PC-9 (cell line): Measurements from ENCODE around the gene ALG2. TPM values are rescaled to one million over a fixed set of nuclear protein-coding genes. Genes with fewer than 3 reads are reported as not detected.

Source experiments
- BruUV-seq: library from RNA; stranded (reverse); fragments of 400-500 nt; replicated peaks from 2 replicates; lab custom pipeline; 2021; lab: Mats Ljungman, UMichigan
- CTCF ChIA-PET: fragments of 300-600 bp; sonication (Branson Sonifier 250); formaldehyde crosslinking; loops from one replicate; lab custom pipeline; 2022; ENCODE audit warnings: antibody characterized with exemption; lab: Charles Lee
- POLR2A ChIA-PET: fragments of 300-600 bp; sonication (Branson Sonifier 250); formaldehyde crosslinking; loops from one replicate; lab custom pipeline; 2022; ENCODE audit warnings: antibody characterized with exemption; ENCODE audit not compliant: unreplicated experiment; lab: Charles Lee
- DNase-seq, 2 experiments: peaks; one replicate each; pipeline versions ENCODE4 v3.0.0 to v3.0.0-alpha.2; 2015 to 2022; ENCODE audit warnings: mixed read lengths in 1 of 2
- H2AFZ ChIP-seq: fragments of 200-600 bp; sonication (generic); 2 replicates; pipeline ENCODE4 v1.8.1; 2017; ENCODE audit warnings: antibody characterized with exemption
- H3F3A ChIP-seq: fragments of 200-600 bp; sonication (generic); 2 replicates; pipeline ENCODE4 v1.8.1; 2017; ENCODE audit warnings: antibody characterized with exemption, mild to moderate bottlenecking, low read depth; ENCODE audit not compliant: insufficient read depth
- H3K27ac ChIP-seq: fragments of 200-600 bp; sonication (generic); 2 replicates; pipeline ENCODE4 v1.6.1; 2016; ENCODE audit warnings: mixed run types
- H3K27me3 ChIP-seq: fragments of 200-600 bp; sonication (generic); 2 replicates; pipeline ENCODE4 v1.6.1; 2016; ENCODE audit warnings: low read depth, mixed run types; ENCODE audit not compliant: insufficient read depth
- H3K36me3 ChIP-seq: fragments of 200-600 bp; sonication (generic); 2 replicates; pipeline ENCODE4 v1.6.1; 2016; ENCODE audit warnings: low read depth, mixed run types
- H3K4me1 ChIP-seq: fragments of 200-600 bp; sonication (generic); replicated peaks from 2 replicates; pipeline ENCODE4 v1.6.1; 2016; ENCODE audit warnings: mixed run types; ENCODE audit not compliant: insufficient read depth
- H3K4me2 ChIP-seq: fragments of 200-600 bp; sonication (generic); 2 replicates; pipeline ENCODE4 v1.6.1; 2017; ENCODE audit warnings: mixed run types
- H3K4me3 ChIP-seq: fragments of 200-600 bp; sonication (generic); 2 replicates; pipeline ENCODE4 v1.6.1; 2016; ENCODE audit warnings: mixed run types
- H3K79me2 ChIP-seq: fragments of 200-600 bp; sonication (generic); 2 replicates; pipeline ENCODE4 v1.6.1; 2017; ENCODE audit warnings: low read depth, mixed run types
- H3K9me2 ChIP-seq: fragments of 200-600 bp; sonication (generic); 2 replicates; pipeline ENCODE4 v1.8.1; 2017; ENCODE audit warnings: mild to moderate bottlenecking; ENCODE audit not compliant: insufficient read depth
- H3K9me3 ChIP-seq: fragments of 200-600 bp; sonication (generic); 2 replicates; pipeline ENCODE4 v1.8.1; 2016; ENCODE audit warnings: low read depth; ENCODE audit not compliant: insufficient read depth
- H4K20me1 ChIP-seq: fragments of 200-600 bp; sonication (generic); 2 replicates; pipeline ENCODE4 v1.8.1; 2017; ENCODE audit not compliant: insufficient read depth
- CTCF ChIP-seq: fragments of 200-600 bp; sonication (generic); conservative IDR thresholded peaks from 2 replicates; pipeline ENCODE4 v1.6.1; 2017; ENCODE audit warnings: mixed run types, antibody characterized with exemption, mild to moderate bottlenecking, moderate library complexity
- EZH2 ChIP-seq: fragments of 200-600 bp; sonication (generic); IDR thresholded peaks from 2 replicates; pipeline ENCODE4 v1.8.0; 2017; ENCODE audit warnings: antibody characterized with exemption, low read depth
- intact Hi-C: fragments of 100-400 bp; cut with micrococcal nuclease; formaldehyde crosslinking; loops from one replicate; pipeline ENCODE4 v1.10.0; 2022; ENCODE audit not compliant: unreplicated experiment
- total RNA-seq: library from RNA; stranded (reverse); gene quantifications from 2 replicates; pipeline ENCODE4 v1.2.3, GENCODE V29; 2021

ALG2 gene
- total RNA-seq, 1 experiment from 2014 or later = 30.2 TPM

- ChIA-PET POLR2A (no interaction called here), CTCF (no interaction called here)
- H3K9me3 ChIP-seq = no peaks in the 10 kb centered on the region
- no peak overlapping the region for H3K4me3 ChIP-seq
- TF ChIP-seq CTCF (no peak), EZH2 (no peak)
- intact Hi-C loops = no loop called here
- H3F3A ChIP-seq = no peaks in the 10 kb centered on the region
- DNase-seq = no peak
- H3K4me2 ChIP-seq = no peak overlapping the region
- H4K20me1 ChIP-seq = no peaks in the 10 kb centered on the region
- no peaks in the 10 kb centered on the region for H3K9me2 ChIP-seq
- no peak overlapping the region for H3K27ac ChIP-seq
- H3K36me3 ChIP-seq = no peaks in the 10 kb centered on the region
- no TSS peak for BruUV-seq
- H3K4me1 ChIP-seq = no peaks in the 10 kb centered on the region
- H3K79me2 ChIP-seq = no peaks in the 10 kb centered on the region
- H2AFZ ChIP-seq = no peak overlapping the region
- H3K27me3 ChIP-seq = no peaks in the 10 kb centered on the region
Observed at GRCh38 chr9:99171225-99172123, 50.3 kb downstream of the ALG2 start.

- ChIA-PET CTCF (no interaction called here), POLR2A (no interaction called here)
- Histone ChIP-seq H3F3A (no peaks in the 10 kb centered on the region), H3K27me3 (no peaks in the 10 kb centered on the region), H3K4me3 (no peak overlapping the region), H3K4me2 (no peak overlapping the region), H3K9me3 (no peaks in the 10 kb centered on the region), H2AFZ (no peak overlapping the region), H3K9me2 (no peaks in the 10 kb centered on the region), H3K79me2 (no peaks in the 10 kb centered on the region), H4K20me1 (no peaks in the 10 kb centered on the region), H3K27ac (no peak overlapping the region), H3K4me1 (no peaks in the 10 kb centered on the region), H3K36me3 (no peaks in the 10 kb centered on the region)
- no peak for TF ChIP-seq EZH2
- TF ChIP-seq CTCF = no peak
- no TSS peak for BruUV-seq
- intact Hi-C loops = loop anchor here (10.0 kb wide), 1 partner anchor 65 kb away; the partner anchor contains the start of gene TGFBR1
- DNase-seq = no peak
Observed at GRCh38 chr9:99169982-99170761, 51.6 kb downstream of the ALG2 start.

GRCh38 chr9:99169086-99169485 lies 52.7 kb downstream of the ALG2 start:
- Histone ChIP-seq H3F3A (no peaks in the 10 kb centered on the region), H4K20me1 (no peaks in the 10 kb centered on the region), H3K79me2 (no peaks in the 10 kb centered on the region), H3K4me2 (no peak overlapping the region), H3K27me3 (no peaks in the 10 kb centered on the region), H3K36me3 (no peaks in the 10 kb centered on the region), H3K9me3 (no peaks in the 10 kb centered on the region), H3K4me1 (no peaks in the 10 kb centered on the region), H3K9me2 (no peaks in the 10 kb centered on the region), H3K27ac (no peak overlapping the region), H2AFZ (no peak overlapping the region), H3K4me3 (no peak overlapping the region)
- ChIA-PET POLR2A (no interaction called here), CTCF (no interaction called here)
- no TSS peak for BruUV-seq
- DNase-seq = no peak
- intact Hi-C loops = loop anchor here (10.0 kb wide), 1 partner anchor 64 kb away; the partner anchor contains the start of gene TGFBR1
- TF ChIP-seq EZH2 = no peak
- TF ChIP-seq CTCF = no peak
